Activated CD8-positive, alpha-beta T cell treated with anti-CD3 and anti-CD28 coated beads for 36 hours (primary cell): ENCODE data around the gene MRPL34. TPM values are rescaled to one million over a fixed set of nuclear protein-coding genes. Genes with fewer than 3 reads are reported as not detected.
"Not testable (repeated sequence)": the region's sequence is repeated elsewhere in the genome, so short reads cannot be mapped to it uniquely, and the experiment has no call there.

Experiments used
- ATAC-seq: fragments of 200-7000 bp; cut with Tn5 transposase; one replicate; pipeline ENCODE4 v1.10.0; 2021; ENCODE audit warnings: mild to moderate bottlenecking, moderate library complexity
- CTCF ChIA-PET: fragments of 350-600 bp; sonication (Branson Sonifier 250); formaldehyde crosslinking; loops from one replicate; lab custom pipeline; 2021; ENCODE audit warnings: antibody characterized with exemption; lab: Charles Lee
- POLR2A ChIA-PET: fragments of 350-600 bp; sonication (Branson Sonifier 250); formaldehyde crosslinking; loops from one replicate; lab custom pipeline; 2021; ENCODE audit warnings: antibody characterized with exemption; lab: Charles Lee
- DNase-seq: peaks from one replicate; pipeline ENCODE4 v3.0.0-alpha.2; 2020
- H3K27ac Mint-ChIP-seq: one replicate; pipeline ENCODE4 v1.8.0; 2021; ENCODE audit warnings: mild to moderate bottlenecking, mixed read lengths
- H3K27me3 Mint-ChIP-seq: one replicate; pipeline ENCODE4 v1.8.0; 2021; ENCODE audit warnings: mixed read lengths
- H3K36me3 Mint-ChIP-seq: one replicate; pipeline ENCODE4 v1.8.0; 2021; ENCODE audit warnings: low read depth, mixed read lengths
- H3K4me1 Mint-ChIP-seq: one replicate; pipeline ENCODE4 v1.8.0; 2021; ENCODE audit warnings: low read depth, mixed read lengths
- H3K4me3 Mint-ChIP-seq: one replicate; pipeline ENCODE4 v1.8.0; 2021; ENCODE audit warnings: mild to moderate bottlenecking, moderate library complexity, mixed read lengths
- H3K9me3 Mint-ChIP-seq: one replicate; pipeline ENCODE4 v1.8.0; 2021; ENCODE audit warnings: mixed read lengths
- CTCF ChIP-seq: fragments of 200-600 bp; IDR thresholded peaks from one replicate; pipeline ENCODE4 v1.8.0; 2022; ENCODE audit warnings: antibody characterized with exemption, mild to moderate bottlenecking
- intact Hi-C: fragments of 100-400 bp; cut with micrococcal nuclease; formaldehyde crosslinking; loops from one replicate; pipeline ENCODE4 v1.10.0; 2022
- total RNA-seq, 2 experiments: library from RNA; stranded (reverse); gene quantifications; one replicate each; pipeline ENCODE4 v1.2.3, GENCODE V29; 2021

MRPL34 gene
- total RNA-seq, 2 experiments from 2014 or later = 101 to 107 TPM

DNA sequence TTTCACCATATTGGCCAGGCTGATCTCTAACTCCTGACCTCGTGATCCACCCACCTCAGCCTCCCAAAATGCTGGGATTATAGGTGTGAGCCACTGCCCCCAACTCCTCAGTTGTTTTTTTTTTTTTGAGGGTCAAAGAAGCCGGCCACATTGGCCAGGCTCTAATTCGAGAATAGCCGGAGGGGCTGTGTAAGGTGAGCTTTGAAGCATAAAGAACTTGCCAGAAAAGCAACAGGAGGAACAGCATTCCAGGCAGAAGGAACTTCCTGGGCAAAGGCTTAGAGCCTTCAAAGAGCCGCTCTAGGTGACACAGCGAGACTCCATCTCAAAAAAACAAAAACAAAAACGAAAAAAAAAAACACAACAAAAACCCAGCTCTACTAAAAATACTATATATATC lies 39.6 kb upstream of the MRPL34 start:
- no peak for TF ChIP-seq CTCF
- CTCF ChIA-PET = interaction anchor here (1.5 to 5.9 kb wide), 5 partner anchors 10 to 51 kb away, joined by 3 to 46 read pairs (median 4); partner anchors contain the start of genes ANKLE1 and USE1
- intact Hi-C loops = no loop called here
- Mint-ChIP-seq H3K27me3 (no peaks in the 10 kb centered on the region), H3K36me3 (peaks cover 3% of the 10 kb centered on the region), H3K27ac (no peak overlapping the region), H3K9me3 (no peaks in the 10 kb centered on the region), H3K4me1 (peaks cover 16% of the 10 kb centered on the region), H3K4me3 (no peak overlapping the region)
- POLR2A ChIA-PET = interaction anchor here (0.8 to 5.7 kb wide), 5 partner anchors 16 to 139 kb away, joined by 3 to 36 read pairs (median 4); partner anchors contain the start of genes ANKLE1 and BST2
- ATAC-seq (no peak), DNase-seq (no peak)

GRCh38 chr19:17266589-17266974 lies 39.1 kb upstream of the MRPL34 start:
- POLR2A ChIA-PET = interaction anchor here (0.5 to 5.7 kb wide), 6 partner anchors 16 to 139 kb away, joined by 3 to 36 read pairs (median 4); partner anchors contain the start of genes ANKLE1 and BST2
- Mint-ChIP-seq H3K27ac (peak overlapping the region; percentile 90), H3K9me3 (no peaks in the 10 kb centered on the region)

GRCh38 chr19:17266975-17267788 lies 38.5 kb upstream of the MRPL34 start, which contains the start of gene BABAM1:
TSS of gene BABAM1 (plus strand) at chr19:17267443. CDS start at chr19:17268807, 1,364 bp downstream.
- H3K4me3 Mint-ChIP-seq = peak within 1 kb of the TSS; percentile 95
- CTCF ChIA-PET = interaction anchor here (0.8 to 5.9 kb wide), 11 partner anchors 8 to 224 kb away, joined by 3 to 46 read pairs (median 4); partner anchors contain the start of genes ANKLE1, DDA1 and USE1
- POLR2A ChIA-PET = interaction anchor here (0.5 to 5.7 kb wide), 4 partner anchors 15 to 138 kb away, joined by 3 to 36 read pairs (median 7); partner anchors contain the start of genes ANKLE1 and BST2
- DNase-seq = peak; percentile 99
- peaks cover 15% of the 10 kb centered on the region for H3K4me1 Mint-ChIP-seq
- no peaks in the 10 kb centered on the region for H3K9me3 Mint-ChIP-seq
- H3K36me3 Mint-ChIP-seq = peaks cover 8% of the 10 kb centered on the region
- peak within 1 kb of the TSS; percentile 90 for H3K27ac Mint-ChIP-seq
- peak; percentile 95 for ATAC-seq
- intact Hi-C loops = no loop called here
- TF ChIP-seq CTCF = no peak
- H3K27me3 Mint-ChIP-seq = no peaks in the 10 kb centered on the region

More at GRCh38 chr19:17266589-17266974, 39.1 kb upstream of the MRPL34 start:
- CTCF ChIA-PET = interaction anchor here (0.8 to 5.9 kb wide), 11 partner anchors 8 to 223 kb away, joined by 3 to 46 read pairs (median 4); partner anchors contain the start of genes ANKLE1, DDA1 and USE1
- H3K4me3 Mint-ChIP-seq = peak overlapping the region; percentile 95
- no peak for TF ChIP-seq CTCF
- intact Hi-C loops = no loop called here
- peaks cover 15% of the 10 kb centered on the region for H3K4me1 Mint-ChIP-seq
- DNase-seq = no peak
- peaks cover 8% of the 10 kb centered on the region for H3K36me3 Mint-ChIP-seq
- H3K27me3 Mint-ChIP-seq = no peaks in the 10 kb centered on the region
- peak; percentile 4 for ATAC-seq

DNA sequence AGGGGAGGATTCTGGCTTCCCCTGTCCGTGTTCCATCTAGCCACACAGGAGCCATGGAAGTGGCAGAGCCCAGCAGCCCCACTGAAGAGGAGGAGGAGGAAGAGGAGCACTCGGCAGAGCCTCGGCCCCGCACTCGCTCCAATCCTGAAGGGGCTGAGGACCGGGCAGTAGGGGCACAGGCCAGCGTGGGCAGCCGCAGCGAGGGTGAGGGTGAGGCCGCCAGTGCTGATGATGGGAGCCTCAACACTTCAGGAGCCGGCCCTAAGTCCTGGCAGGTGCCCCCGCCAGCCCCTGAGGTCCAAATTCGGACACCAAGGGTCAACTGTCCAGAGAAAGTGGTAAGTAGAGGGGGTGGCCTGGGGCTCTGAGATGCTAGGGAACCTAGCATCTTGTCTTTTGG lies 36.9 kb upstream of the MRPL34 start:
- no peaks in the 10 kb centered on the region for H3K9me3 Mint-ChIP-seq
- peak overlapping the region; percentile 90 for H3K27ac Mint-ChIP-seq
- H3K4me3 Mint-ChIP-seq = peak overlapping the region; percentile 95
- DNase-seq = no peak
- peaks cover 12% of the 10 kb centered on the region for H3K36me3 Mint-ChIP-seq
- CTCF ChIA-PET = interaction anchor here (1.4 to 5.9 kb wide), 2 partner anchors 14 to 117 kb away, joined by 3 to 46 read pairs; partner anchors contain the start of gene ANKLE1
- H3K4me1 Mint-ChIP-seq = peaks cover 15% of the 10 kb centered on the region
- intact Hi-C loops = no loop called here
- POLR2A ChIA-PET = interaction anchor here (0.7 to 5.7 kb wide), 3 partner anchors 8 to 945 kb away, joined by 3 to 36 read pairs (median 6); partner anchors contain the start of gene ANKLE1
- H3K27me3 Mint-ChIP-seq = no peaks in the 10 kb centered on the region
- no peak for ATAC-seq
- TF ChIP-seq CTCF = no peak

GRCh38 chr19:17274892-17275291 lies 30.8 kb upstream of the MRPL34 start:
- POLR2A ChIA-PET = interaction anchor here (0.7 kb wide), 1 partner anchor 561 kb away, joined by 3 read pairs; no protein-coding TSS in a partner anchor
- not testable (repeated sequence) for H3K27ac Mint-ChIP-seq
- peaks cover 34% of the 10 kb centered on the region for H3K36me3 Mint-ChIP-seq

More at GRCh38 chr19:17274892-17275291, 30.8 kb upstream of the MRPL34 start:
- ATAC-seq, H3K4me3 Mint-ChIP-seq, H3K27me3 Mint-ChIP-seq, CTCF ChIA-PET, H3K4me1 Mint-ChIP-seq, intact Hi-C loops, H3K9me3 Mint-ChIP-seq, DNase-seq: not testable (repeated sequence)
